Body of pancreas (tissue), 4 donors: ENCODE data around the gene AOC2.

Experiments used
- CTCF ChIP-seq, 7 experiments: fragments of 450-650 bp in 4 of 7; fragments of 200-600 bp in 3 of 7; sonication (generic) in 3 of 7; IDR thresholded peaks; one replicate each; pipeline ENCODE4 v1.5.1; 2016 to 2019; ENCODE audit warnings: antibody characterized with exemption in 7 of 7
- POLR2A ChIP-seq, 3 donors: fragments of 450-650 bp; IDR thresholded peaks; one replicate each; pipeline ENCODE4 v1.6.1; 2016; ENCODE audit warnings: antibody characterized with exemption in 3 of 3, mild to moderate bottlenecking in 2 of 3

DNA sequence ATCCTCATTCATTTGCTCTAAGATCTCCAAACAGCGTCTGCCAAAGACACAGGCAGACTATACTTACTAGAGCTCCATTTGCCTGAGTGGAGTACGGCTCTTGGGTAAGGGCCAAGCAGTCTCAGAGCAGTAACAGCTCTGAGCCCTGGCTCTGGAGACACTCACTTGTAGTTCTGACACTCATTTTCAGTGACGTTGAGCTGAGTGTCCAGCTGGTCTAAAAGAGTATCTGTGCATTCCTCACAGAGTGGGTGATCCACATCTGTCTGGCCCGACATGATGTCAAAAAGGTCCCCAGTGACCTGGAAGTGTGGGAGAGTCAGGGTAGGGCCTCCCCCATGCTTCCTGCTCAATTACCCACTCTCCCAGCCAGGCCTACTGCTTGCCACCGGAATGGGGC is 26.0 kb upstream of the AOC2 start:
- TF ChIP-seq CTCF (IDR thresholded peaks at IDR 0.05) (no peak), POLR2A (IDR thresholded peaks at IDR 0.05) (no peak)
